A673 (cell line): Measurements from ENCODE around the gene MATN1. TPM values are rescaled to one million over a fixed set of nuclear protein-coding genes. Genes with fewer than 3 reads are reported as not detected.

Experiments
- BruUV-seq: library from RNA; stranded (reverse); fragments of 400-500 nt; replicated peaks from 2 replicates; lab custom pipeline; 2021; lab: Mats Ljungman, UMichigan
- CTCF ChIA-PET: fragments of 300-600 bp; sonication (Branson Sonifier 250); formaldehyde crosslinking; loops from one replicate; lab custom pipeline; 2022; ENCODE audit warnings: antibody characterized with exemption; lab: Charles Lee
- POLR2A ChIA-PET: fragments of 300-600 bp; sonication (Branson Sonifier 250); formaldehyde crosslinking; loops from one replicate; lab custom pipeline; 2022; ENCODE audit warnings: antibody characterized with exemption; ENCODE audit not compliant: low non-redundant PET; lab: Charles Lee
- DNase-seq: peaks from one replicate; pipeline ENCODE4 v3.0.0-alpha.2; 2015; ENCODE audit warnings: low spot score
- H3K27ac ChIP-seq: fragments of 200-600 bp; sonication (generic); 2 replicates; pipeline ENCODE4 v1.5.1; 2016; ENCODE audit warnings: mixed run types, low read depth, mild to moderate bottlenecking, mixed read lengths, antibody characterized with exemption, low read length; ENCODE audit not compliant: poor library complexity, severe bottlenecking
- H3K27me3 ChIP-seq: fragments of 200-600 bp; sonication (generic); replicated peaks from 2 replicates; pipeline ENCODE4 v1.6.1; 2017; ENCODE audit warnings: mixed run types, low read depth, mild to moderate bottlenecking, mixed read lengths, antibody characterized with exemption, low read length; ENCODE audit not compliant: insufficient read depth, poor library complexity
- H3K36me3 ChIP-seq: fragments of 200-600 bp; sonication (generic); 2 replicates; pipeline ENCODE4 v1.6.1; 2016; ENCODE audit warnings: mixed run types, mild to moderate bottlenecking, mixed read lengths, antibody characterized with exemption, low read length; ENCODE audit not compliant: insufficient read depth, poor library complexity, severe bottlenecking
- H3K4me1 ChIP-seq: fragments of 200-600 bp; sonication (generic); 2 replicates; pipeline ENCODE4 v1.6.1; 2017; ENCODE audit warnings: mixed run types, mild to moderate bottlenecking, mixed read lengths, antibody characterized with exemption, low read length; ENCODE audit not compliant: insufficient read depth, poor library complexity, severe bottlenecking
- H3K4me3 ChIP-seq: fragments of 200-600 bp; sonication (generic); 2 replicates; pipeline ENCODE4 v1.5.1; 2016; ENCODE audit warnings: low read depth, mixed run types, mild to moderate bottlenecking, mixed read lengths, low read length; ENCODE audit not compliant: poor library complexity, severe bottlenecking
- H3K9me3 ChIP-seq: fragments of 200-600 bp; sonication (generic); 2 replicates; pipeline ENCODE4 v1.6.1; 2016; ENCODE audit warnings: mixed run types, low read depth, mild to moderate bottlenecking, mixed read lengths, antibody characterized with exemption, low read length; ENCODE audit not compliant: poor library complexity, severe bottlenecking
- CTCF ChIP-seq: fragments of 300-800, 200-600 bp; sonication (generic); conservative IDR thresholded peaks from 2 replicates; pipeline ENCODE4 v1.5.1; 2017; ENCODE audit warnings: low read depth, mild to moderate bottlenecking, antibody characterized with exemption, low read length, moderate library complexity, mixed read lengths
- EZH2 ChIP-seq: fragments of 200-600 bp; sonication (generic); IDR thresholded peaks from 2 replicates; pipeline ENCODE4 v1.6.1; 2017; ENCODE audit warnings: borderline replicate concordance, low read depth, mild to moderate bottlenecking, mixed read lengths, antibody characterized with exemption, low read length; ENCODE audit not compliant: poor library complexity, severe bottlenecking
- intact Hi-C: fragments of 100-400 bp; cut with micrococcal nuclease; formaldehyde crosslinking; loops from one replicate; pipeline ENCODE4 v1.10.0; 2022; ENCODE audit not compliant: unreplicated experiment
- total RNA-seq: library from RNA; stranded (reverse); gene quantifications from 2 replicates; pipeline ENCODE4 v1.2.3, GENCODE V29; 2021

Gene MATN1
- total RNA-seq, 1 experiment from 2014 or later = not detected

GRCh38 chr1:30701258-30701633 lies 22.1 kb downstream of the MATN1 start:
- no peak for TF ChIP-seq CTCF
- TF ChIP-seq EZH2 = no peak
- DNase-seq = no peak
- no peaks in the 10 kb centered on the region for H3K4me1 ChIP-seq
- no TSS peak for BruUV-seq
- no peak overlapping the region for H3K4me3 ChIP-seq
- ChIA-PET POLR2A (no interaction called here), CTCF (no interaction called here)
- no peaks in the 10 kb centered on the region for H3K27me3 ChIP-seq
- intact Hi-C loops = loop anchor here (10.0 kb wide), 4 partner anchors 266 to 1366 kb away; no protein-coding TSS in a partner anchor
- H3K27ac ChIP-seq = no peak overlapping the region
- no peaks in the 10 kb centered on the region for H3K36me3 ChIP-seq
- H3K9me3 ChIP-seq = no peaks in the 10 kb centered on the region

- ChIA-PET POLR2A (no interaction called here), CTCF (no interaction called here)
- Histone ChIP-seq H3K36me3 (no peaks in the 10 kb centered on the region), H3K9me3 (no peaks in the 10 kb centered on the region), H3K27ac (no peak overlapping the region), H3K4me1 (no peaks in the 10 kb centered on the region), H3K4me3 (no peak overlapping the region), H3K27me3 (no peaks in the 10 kb centered on the region)
- BruUV-seq = no TSS peak
- intact Hi-C loops = loop anchor here (10.0 kb wide), 4 partner anchors 266 to 1366 kb away; no protein-coding TSS in a partner anchor
- DNase-seq = peak; percentile 60
- TF ChIP-seq EZH2 (no peak), CTCF (no peak)
These were observed 22.7 kb downstream of the MATN1 start for GRCh38 chr1:30700528-30701257.

- CTCF ChIA-PET = no interaction called here
- Histone ChIP-seq H3K4me3 (no peak overlapping the region), H3K36me3 (no peaks in the 10 kb centered on the region), H3K27me3 (no peaks in the 10 kb centered on the region), H3K9me3 (no peaks in the 10 kb centered on the region), H3K27ac (no peak overlapping the region), H3K4me1 (no peaks in the 10 kb centered on the region)
- no TSS peak for BruUV-seq
- DNase-seq = no peak
- POLR2A ChIA-PET = no interaction called here
- intact Hi-C loops = loop anchor here (10.0 kb wide), 4 partner anchors 265 to 1365 kb away; no protein-coding TSS in a partner anchor
- TF ChIP-seq CTCF = no peak
- TF ChIP-seq EZH2 = no peak
These were observed 23.6 kb downstream of the MATN1 start for GRCh38 chr1:30699762-30700161.
